Measurements from ENCODE around the gene SEMA3A.
"Not testable (repeated sequence)": the region's sequence is repeated elsewhere in the genome, so short reads cannot be mapped to it uniquely, and the experiment has no call there.

Gene SEMA3A

DNA sequence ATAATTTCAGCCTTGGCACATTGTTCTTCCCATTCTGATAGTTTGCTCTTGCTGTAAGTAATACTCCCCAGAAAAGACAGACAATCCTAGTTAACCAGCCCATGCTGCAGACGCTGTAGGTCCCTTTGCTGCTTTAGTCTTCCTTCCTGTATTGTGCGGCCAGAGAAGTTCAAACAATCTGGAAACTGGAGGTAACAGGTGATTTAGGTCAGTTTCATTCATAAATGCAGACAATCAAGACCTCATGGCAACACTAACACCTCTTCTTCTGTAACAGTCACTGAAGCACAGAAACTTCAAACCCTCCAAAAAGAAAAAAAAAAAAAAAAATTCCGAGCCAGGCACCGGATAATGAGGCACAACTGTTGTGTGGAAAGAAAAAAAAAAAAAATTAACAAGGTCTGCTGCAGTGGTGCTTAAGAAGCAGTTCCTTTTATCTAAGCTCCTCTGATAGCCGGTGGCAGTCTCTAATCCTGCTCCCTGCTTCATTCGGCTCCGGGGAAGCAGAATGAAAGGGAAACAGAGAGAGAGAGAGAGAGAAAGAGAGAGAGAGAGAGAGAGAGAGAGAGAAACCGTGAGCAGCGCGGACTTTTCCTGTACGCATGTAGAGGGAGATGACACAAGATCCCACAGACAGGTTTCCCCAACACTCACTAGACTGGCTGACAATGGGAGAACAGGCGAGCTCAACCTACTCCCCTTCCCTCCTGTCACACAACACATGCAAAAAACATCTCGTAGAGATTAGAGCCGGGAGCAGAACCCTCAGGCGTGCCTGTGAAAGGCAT lies at the start of gene SEMA3A:
Gene SEMA3A, minus strand, starts transcription at position 306 of the 788 bp plus-strand sequence. Its CDS starts 203 bp downstream, at position 103.
- peak; percentile 5 for DNase-seq (ENCODE audit: low read depth, low spot score)

DNA sequence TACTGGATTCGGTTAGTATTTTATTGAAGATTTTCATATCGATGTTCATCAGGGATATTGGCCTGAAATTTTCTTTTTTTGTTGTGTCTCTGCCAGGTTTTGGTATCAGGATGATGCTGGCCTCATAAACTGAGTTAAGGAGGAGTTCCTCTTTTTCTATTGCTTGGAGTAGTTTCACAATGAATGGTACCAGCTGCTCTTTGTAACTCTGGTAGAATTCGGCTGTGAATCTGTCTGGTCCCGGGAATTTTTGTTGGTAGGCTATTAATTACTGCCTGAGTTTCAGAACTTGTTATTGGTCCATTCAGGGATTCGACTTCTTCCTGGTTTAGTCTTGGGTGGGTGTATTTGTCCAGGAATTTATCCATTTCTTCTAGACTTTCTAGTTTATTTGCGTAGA lies 48.4 kb upstream of the SEMA3A start:
- DNase-seq (ENCODE audit: low read depth, low spot score) = not testable (repeated sequence)

DNA sequence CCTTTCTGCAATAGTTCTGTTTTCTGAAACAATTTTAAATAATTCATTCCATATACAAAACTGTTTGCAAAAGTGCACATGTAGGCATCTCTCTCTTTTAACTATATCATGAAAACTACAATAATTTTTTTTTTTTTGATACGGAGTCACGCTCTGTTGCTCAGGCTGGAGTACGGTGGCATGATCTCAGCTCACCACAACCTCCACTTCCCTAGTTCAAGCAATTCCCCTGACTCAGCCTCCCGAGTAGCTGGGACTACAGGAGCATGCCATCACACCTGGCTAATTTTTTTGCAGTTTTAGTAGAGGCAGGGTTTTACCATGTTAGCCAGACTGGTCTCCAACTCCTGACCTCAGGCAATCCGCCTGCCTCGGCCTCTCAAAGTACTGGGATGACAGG lies 44.0 kb upstream of the SEMA3A start:
- DNase-seq (ENCODE audit: low read depth, low spot score) = no peak

DNA sequence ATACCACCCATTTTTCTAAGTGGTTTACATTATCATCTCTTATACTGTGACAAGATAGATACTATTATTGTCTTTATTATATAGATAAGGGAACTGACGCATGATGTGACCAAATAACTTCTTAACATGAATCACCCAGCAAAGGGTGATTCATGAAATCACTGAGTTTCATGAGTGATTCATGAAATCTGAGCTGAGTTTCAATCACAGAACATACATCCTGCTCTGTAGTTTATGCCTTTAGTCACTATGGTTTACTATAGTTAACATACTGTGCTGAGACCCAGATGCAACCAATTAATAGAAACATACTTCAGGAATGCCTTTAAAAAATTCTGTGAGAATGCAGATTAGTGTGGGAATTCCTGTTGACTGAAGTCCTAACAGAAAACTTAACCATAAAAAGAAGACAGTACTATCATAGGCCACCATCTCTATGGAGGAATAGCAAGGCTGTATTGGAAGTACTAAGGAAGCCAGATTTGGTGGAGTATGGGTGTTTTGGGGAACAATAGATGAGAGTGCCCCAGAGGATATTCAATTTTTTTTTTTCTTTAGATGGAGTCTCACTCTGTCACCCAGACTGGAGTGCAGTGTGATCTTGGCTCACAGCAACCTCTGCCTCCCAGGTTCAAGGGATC lies 43.1 kb upstream of the SEMA3A start:
- DNase-seq (ENCODE audit: low read depth, low spot score) = no peak

DNA sequence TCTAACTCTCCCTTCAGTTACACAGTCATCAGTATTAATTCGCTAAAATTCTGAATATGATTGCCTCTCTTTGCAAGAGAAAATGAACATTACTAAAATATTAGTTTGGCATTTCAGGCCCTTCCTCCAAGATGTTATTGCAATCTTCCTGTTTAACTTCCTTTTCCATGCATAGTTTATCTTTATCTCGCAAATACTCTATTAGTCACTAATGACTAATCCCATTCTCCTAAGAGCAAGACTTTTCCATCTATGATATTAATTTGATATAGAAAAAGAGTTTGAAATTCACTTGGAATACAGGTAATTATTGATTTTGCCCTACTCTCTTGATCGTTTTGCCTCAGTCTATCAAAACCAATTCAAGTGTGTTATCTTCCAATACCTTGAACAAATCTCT lies 41.8 kb upstream of the SEMA3A start:
- no peak for DNase-seq (ENCODE audit: low read depth, low spot score)

DNA sequence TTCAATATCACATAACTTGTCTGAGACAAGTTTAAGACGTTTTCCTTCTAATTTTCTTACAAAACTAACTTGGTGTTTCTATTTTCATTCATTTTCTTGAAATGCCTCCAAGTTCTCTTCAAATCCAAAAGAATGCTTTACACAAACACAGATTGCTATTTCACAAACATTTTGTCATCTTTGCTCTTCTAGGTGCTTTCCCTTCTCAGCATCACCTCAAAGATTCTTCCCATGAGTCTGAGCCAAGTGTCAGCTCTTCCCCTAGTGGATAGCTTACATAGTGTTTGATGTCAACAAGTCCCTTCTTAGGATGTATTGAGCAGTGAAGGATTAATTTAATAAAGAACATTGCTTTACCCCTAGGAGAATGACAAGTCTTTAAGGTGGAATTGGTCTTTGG lies 38.1 kb upstream of the SEMA3A start:
- DNase-seq (ENCODE audit: low read depth, low spot score) = no peak

DNA sequence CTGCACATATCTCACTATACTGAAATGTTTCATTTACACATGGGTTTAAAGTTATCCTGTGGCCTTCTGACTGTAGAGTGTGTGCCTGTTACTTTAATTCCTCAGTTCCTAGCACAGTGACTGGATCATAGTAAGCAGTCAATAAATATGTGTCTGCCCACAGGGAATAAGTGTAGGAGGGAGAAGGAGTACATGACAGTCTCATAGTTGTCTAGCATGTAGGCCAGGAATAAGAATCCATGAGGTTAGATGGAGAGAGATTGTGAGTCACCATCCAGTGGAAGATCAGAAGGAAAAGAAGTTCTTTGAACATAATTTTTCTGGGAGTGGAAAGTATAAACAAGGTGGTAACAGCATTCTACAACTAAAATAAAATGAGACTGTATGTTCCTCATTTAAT lies 36.6 kb upstream of the SEMA3A start:
- no peak for DNase-seq (ENCODE audit: low read depth, low spot score)

DNA sequence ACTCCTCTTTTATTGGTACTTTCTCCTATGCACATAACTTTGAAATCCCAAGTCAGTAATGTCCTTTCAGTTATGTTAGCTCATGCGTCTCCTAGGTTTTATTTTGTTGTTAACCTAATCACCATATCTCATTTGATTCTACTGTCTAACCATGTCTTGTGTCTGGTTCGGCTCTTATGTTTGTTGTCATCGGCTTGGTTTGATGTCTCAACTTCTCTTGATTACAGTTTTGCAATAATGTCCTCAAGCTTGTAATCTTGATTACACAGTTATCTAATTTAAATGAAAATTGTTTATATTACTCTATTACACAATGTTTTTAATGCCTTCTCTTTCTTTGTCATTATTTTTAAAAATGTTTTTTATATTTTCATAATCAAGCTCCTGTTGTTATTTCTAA lies 35.9 kb upstream of the SEMA3A start:
- DNase-seq (ENCODE audit: low read depth, low spot score) = no peak

DNA sequence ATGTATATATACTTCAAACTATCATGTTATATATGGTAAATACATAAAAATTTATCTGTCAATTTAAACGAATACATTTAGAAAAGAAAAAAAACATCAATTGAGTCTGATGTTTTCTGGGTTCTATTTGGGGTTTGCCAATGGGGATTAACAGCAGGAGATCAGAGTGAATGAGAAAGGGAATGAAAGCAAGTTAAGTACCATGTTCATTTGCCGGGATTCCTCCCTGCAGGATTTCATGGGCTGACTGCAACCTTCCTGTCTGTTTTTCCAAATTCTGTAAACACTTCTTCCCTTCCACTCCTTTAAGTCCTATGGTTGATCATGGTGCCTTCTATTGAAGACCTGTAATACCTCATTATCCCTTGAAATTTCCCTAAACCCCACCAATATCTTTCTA lies 33.9 kb upstream of the SEMA3A start:
- peak; percentile 86 for DNase-seq (ENCODE audit: low read depth, low spot score)

DNA sequence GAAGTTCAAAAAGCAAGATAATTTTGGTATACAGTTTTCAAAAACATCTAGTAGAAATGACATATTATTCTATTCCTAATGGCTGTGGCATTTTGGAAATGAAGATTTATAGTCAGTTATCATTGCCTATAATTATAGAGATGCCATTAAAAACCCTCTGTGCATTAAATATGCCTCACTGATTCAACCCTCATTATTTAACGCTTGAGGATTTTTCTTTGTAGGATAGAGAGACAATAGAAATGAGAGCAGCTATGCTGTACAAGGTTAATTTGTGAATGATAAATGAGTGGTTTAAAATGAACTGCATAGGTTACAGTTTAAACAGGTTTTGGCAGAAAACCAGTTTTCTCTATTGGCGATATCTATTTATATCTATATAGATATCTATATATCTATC lies 32.2 kb upstream of the SEMA3A start:
- no peak for DNase-seq (ENCODE audit: low read depth, low spot score)

DNA sequence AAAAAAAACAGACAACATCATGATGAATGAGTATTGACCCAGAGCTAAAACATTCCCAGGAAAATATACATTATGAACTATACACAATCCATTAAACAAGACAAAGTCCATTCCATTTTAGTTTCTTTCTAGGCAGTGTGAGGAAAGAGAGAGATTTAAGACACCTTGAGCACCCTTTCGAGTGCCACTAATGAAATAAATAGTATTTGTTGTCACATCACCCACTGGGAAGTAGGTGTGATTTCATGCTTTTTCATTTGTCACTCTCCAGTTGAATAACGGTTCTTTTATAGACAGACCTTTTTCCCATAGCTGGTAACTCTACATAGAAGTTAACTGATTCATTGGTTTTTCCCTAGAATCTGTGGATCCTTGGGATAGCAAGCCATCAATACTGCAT lies 29.9 kb upstream of the SEMA3A start:
- DNase-seq (ENCODE audit: low read depth, low spot score) = no peak

DNA sequence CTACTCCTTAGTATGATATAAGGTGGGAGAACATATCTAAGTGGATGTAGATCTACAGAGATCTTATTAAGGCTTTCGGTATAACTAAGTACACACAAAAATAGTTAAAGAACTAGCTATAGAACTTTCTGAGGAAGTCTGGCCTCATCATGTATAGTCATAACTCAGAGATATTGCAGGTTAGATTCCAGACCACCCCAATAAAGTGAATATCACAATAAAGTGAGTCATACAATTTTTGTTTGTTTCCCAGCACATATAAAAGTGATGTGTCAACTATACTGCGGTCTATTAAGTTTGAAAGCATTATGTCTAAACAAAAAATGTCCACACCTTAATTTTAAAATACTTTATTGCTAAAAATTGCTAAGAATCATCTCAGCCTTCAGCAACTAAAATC lies 24.7 kb upstream of the SEMA3A start:
- DNase-seq (ENCODE audit: low read depth, low spot score) = no peak

DNA sequence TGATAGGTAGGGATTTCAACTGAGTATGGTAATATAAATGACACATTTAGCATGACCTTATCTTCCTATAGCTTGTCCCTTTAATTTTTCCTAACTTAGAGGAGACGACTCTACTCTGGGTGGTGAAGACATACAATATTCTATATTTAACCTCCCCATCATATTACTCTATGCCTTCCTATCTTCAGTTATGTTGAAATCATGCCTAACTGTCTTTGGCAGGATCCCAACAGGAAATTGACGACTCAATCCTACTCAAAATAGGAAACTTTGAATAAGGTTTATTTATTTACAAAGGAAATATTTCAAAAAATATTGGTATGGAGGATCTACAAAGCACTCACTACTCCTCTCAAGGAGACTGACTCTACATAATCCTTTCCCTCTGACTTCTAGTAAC lies 24.1 kb upstream of the SEMA3A start:
- no peak for DNase-seq (ENCODE audit: low read depth, low spot score)

DNA sequence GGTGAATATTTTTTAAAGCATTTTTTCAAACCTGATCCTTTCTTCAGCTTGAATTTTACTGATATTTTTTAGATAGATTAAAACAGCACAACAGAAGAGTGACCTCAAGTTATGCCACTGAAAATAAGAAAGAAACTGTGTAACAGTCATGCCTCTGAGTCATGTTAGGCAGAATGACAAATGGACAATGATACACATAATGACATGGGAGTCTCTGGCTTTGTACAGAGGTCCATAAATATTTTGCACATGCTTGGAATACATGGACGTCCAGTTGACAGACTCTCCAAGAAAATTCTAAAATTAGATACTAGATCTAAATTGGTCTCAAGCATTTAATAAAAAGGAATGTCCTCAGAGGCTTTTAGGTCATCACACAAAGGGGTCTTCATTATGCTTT lies 21.9 kb upstream of the SEMA3A start:
- no peak for DNase-seq (ENCODE audit: low read depth, low spot score)

DNA sequence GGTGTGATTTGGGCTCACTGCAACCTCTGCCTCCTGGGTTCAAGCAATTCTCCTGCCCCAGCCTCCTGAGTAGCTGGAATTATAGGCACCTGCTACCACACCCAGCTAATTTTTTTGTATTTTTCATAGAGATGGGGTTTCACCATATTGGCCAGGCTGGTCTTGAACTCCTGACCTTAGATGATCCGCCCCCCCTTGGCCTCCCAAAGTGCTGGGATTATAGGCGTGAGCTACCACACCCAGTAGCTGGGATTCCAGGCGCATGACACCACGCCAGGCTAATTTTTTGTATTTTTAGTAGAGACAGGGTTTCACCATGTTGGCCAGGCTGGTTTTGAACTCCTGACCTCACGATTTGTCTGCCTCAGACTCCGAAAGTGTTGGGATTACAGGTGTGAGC lies 20.2 kb upstream of the SEMA3A start:
- not testable (repeated sequence) for DNase-seq (ENCODE audit: low read depth, low spot score)

DNA sequence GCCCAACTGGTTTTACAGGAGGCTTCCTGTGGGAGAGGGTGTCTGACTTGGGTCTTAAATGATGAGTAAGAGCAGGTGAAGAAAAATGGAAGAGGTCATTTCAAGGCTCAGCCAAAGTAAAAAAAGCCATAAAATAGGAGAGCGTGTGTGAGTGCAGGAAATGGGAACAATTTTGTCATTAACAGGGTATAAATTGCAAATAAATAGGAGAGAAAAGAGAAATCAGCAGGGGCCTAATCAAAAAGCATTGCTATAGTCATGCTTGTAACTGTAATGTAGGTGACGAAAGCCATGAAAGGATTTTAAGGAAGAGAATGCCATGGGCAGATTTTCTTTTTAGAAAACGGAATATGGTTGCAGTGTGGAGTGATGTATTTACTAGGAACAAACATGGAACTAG lies 15.7 kb upstream of the SEMA3A start:
- no peak for DNase-seq (ENCODE audit: low read depth, low spot score)

DNA sequence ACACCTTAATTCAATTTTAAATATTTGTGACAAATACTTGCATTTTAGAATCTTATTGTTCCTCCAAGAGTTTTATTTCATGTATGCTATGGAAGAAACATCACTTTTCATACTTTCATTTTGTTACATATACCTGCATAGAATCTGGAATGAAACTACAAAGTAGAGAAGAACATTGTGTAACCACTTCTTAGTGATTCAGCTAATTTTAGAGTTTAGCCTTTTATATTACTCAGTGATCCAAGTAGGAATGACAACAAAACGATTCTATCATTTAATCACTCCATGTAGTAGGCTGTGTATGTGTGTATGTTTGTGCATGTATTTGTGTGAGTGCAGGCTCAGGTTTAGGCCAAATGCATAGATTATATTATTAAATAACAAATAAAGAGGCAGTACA lies 14.4 kb upstream of the SEMA3A start:
- DNase-seq (ENCODE audit: low read depth, low spot score) = no peak

DNA sequence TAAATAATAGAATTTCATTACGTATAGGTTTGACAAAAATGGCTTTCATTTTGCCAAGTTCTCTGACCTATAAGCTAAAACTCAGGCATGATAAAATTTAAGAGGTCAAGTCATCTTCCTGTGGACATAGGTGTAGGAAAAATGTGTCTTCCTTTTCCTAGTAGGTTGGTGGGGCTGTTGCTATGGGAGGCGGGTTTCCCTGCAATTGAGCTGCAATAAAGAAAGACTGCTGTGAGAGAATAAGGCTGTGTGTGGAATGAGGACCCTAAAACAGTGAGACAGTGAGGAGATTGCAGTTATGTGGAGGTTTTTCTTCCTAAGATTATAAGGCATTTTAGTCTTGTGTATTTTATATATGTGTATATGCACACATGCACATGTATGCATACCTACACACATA lies 13.0 kb upstream of the SEMA3A start:
- DNase-seq (ENCODE audit: low read depth, low spot score) = no peak

DNA sequence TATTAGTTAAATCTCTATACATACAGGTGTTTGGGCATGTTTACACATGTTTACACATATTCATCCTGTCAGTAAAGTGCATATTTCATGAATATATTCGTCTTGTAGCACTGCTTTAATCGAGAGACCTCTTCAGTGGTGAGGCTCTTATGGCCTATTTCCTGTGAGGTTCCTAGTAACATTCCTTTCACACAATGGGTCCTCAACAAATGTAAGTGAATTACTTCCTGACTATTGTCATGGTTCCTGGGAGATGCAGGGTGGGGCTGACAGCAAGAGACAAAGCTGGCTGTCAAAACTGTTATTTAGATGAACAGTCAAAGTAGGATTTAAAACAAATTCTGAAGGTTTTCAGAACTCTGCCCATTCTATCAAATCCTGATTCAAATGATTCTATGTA lies 12.4 kb upstream of the SEMA3A start:
- DNase-seq (ENCODE audit: low read depth, low spot score) = peak; percentile 83

DNA sequence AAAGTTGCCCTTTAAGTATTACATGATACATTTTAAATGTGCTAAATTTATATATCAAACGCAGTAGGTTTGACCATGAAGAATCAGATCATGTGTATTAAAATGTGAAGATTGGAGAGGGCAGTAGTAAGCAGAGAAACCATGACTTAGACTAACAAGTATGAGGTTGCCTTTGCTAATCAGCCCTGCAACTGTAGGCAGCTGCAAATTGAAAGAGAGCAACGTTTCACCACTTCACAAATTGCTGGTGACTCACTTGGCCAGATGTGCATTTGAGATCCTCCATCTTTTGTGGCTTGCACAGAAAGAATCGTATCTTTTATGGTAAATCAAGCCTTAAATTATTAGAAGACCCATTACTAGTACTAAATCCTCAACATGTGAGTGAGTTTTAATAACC lies 10.1 kb upstream of the SEMA3A start:
- DNase-seq (ENCODE audit: low read depth, low spot score) = no peak

DNA sequence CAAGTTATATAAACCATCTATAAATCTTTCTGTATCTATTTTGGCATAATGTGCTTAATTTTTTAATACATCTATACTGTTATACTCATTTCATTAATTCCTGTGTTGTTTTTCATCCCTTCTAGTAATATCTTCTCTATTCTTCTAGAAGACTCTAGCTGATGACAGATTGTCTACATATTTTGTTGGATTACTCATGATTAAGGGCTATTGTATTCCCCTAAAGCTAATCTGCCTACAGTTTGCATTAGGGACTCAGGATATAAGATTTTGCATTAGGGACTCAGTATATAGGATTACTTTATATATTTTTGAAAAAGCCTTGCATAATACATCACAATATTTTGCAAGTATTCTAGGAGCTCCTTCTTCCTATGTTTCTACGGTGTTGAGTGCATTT lies 8.3 kb upstream of the SEMA3A start:
- DNase-seq (ENCODE audit: low read depth, low spot score) = no peak

DNA sequence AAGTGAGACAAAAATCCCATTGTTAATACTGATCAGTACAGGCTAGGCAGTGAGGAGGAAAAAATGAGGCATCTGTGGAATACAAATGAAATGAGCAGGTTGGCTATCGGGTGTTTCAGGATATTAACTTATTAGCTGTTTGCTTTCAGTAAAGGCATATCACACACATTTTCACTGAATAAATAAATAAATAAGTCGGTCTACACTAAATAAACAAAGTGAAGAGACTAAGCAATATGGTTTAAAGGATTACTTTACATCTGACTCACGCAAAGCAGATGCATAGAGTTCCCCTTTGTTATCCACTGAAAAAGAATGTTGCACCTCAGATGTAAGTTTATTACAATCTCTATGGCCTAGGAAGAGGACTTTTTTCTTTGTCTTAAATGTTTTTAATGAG lies 6.3 kb upstream of the SEMA3A start:
- no peak for DNase-seq (ENCODE audit: low read depth, low spot score)

DNA sequence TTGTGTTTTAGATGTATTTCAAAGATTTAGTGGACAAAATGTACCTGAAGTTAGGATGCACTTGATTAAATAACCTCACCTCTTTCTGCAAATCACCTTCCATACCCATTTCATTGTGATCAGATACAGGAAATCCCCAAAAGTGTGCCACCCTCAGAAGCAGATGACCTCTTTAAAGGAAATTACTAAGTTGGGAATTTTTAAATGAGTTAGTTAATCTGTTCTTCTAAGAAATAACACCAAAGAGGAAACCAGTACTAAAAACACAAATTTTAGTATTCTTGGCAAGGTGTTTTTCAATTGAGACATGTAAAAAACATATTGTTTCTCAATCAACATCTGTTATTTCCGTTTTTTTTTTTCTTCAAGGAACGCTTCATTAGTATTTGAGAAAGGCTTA lies 4.6 kb upstream of the SEMA3A start:
- DNase-seq (ENCODE audit: low read depth, low spot score) = no peak

DNA sequence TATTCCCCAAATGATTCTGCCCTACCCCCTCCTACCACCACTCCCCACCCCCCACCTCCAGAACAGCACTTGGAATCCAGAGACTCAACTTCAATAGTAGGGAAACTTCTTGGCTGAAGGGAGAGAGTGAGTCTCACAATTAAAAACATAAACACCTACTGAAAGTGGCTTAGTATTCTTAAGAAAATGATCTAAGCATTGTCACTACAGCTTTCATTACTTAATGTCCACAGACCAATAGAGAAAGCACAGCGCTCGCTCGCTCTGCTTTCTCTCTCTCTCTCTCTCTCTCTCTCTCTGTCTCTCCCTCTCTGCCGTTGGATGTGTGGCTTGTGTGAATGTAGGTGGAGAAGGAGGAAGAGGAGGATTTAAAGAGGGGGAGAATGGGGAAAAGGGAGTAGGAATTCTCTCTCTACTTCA lies 1.5 kb upstream of the SEMA3A start:
- DNase-seq (ENCODE audit: low read depth, low spot score) = no peak
